A549 (cell line): ENCODE measurements around the gene P2RX6. TPM values are rescaled to one million over a fixed set of nuclear protein-coding genes. Genes with fewer than 3 reads are reported as not detected.

Source experiments
- ATAC-seq, 2 experiments: fragments of 200-7000 bp in 1 of 2; fragments of >200 bp in 1 of 2; cut with Nextera tagmentation in 1 of 2; cut with Tn5 transposase in 1 of 2; 3 replicates each; pipeline versions ENCODE4 v1.8.0 to v1.9.1; 2018 to 2020; ENCODE audit warnings: mild to moderate bottlenecking in 1 of 2, moderate library complexity in 1 of 2
- CTCF ChIA-PET: fragments of 300-600 bp; sonication (Branson Sonifier 250); formaldehyde crosslinking; extraction: SDS; loops from one replicate; lab custom pipeline; 2021; ENCODE audit warnings: antibody characterized with exemption, inconsistent platforms; lab: Yijun Ruan, JAX
- POLR2A ChIA-PET: fragments of 350-600 bp; formaldehyde crosslinking; extraction: SDS; loops from one replicate; lab custom pipeline; 2021; ENCODE audit warnings: antibody characterized with exemption, inconsistent platforms; lab: Yijun Ruan, JAX
- DNase-seq, 2 experiments: peaks; one replicate each; pipeline versions ENCODE4 v3.0.0 to v3.0.0-alpha.2; 2011 to 2016; ENCODE audit warnings: low read depth in 1 of 2, low spot score in 1 of 2
- FAIRE-seq: peaks from 2 replicates; lab custom pipeline; 2011; peaks lifted over from hg19 to GRCh38; lab: Jason Lieb, UNC
- H3K27ac ChIP-seq, 2 experiments: fragments of >200 bp; sonication (Bioruptor Twin); formaldehyde crosslinking; 3 replicates each; pipeline ENCODE4 v1.5.1; 2016 to 2017
- H3K4me1 ChIP-seq: fragments of >200 bp; sonication (Bioruptor Twin); formaldehyde crosslinking; 3 replicates; pipeline ENCODE4 v1.6.1; 2016
- H3K4me2 ChIP-seq: fragments of >200 bp; sonication (Bioruptor Twin); formaldehyde crosslinking; 3 replicates; pipeline ENCODE4 v1.6.1; 2016
- H3K4me3 ChIP-seq: fragments of >200 bp; sonication (Bioruptor Twin); formaldehyde crosslinking; 3 replicates; pipeline ENCODE4 v1.5.1; 2016
- H3K9me3 ChIP-seq: fragments of >200 bp; sonication (Bioruptor Twin); formaldehyde crosslinking; 3 replicates; pipeline ENCODE4 v1.6.1; 2016
- CEBPB ChIP-seq, 2 experiments: fragments of >200 bp in 1 of 2; sonication (Bioruptor Twin) in 1 of 2; formaldehyde crosslinking in 1 of 2; IDR thresholded peaks; 2 replicates each; pipeline ENCODE4 v1.6.1; 2012 to 2016
- CHD4 ChIP-seq: fragments of 200-600 bp; sonication (generic); IDR thresholded peaks from 2 replicates; pipeline ENCODE4 v1.6.1; 2016; ENCODE audit warnings: antibody characterized with exemption, mild to moderate bottlenecking, borderline replicate concordance
- ESRRA ChIP-seq: fragments of 150-350 bp; IDR thresholded peaks from 2 replicates; pipeline ENCODE4 v1.6.1; 2014; ENCODE audit warnings: mild to moderate bottlenecking, low read length, borderline replicate concordance
- FOSL2 ChIP-seq, 2 experiments: fragments of 450-650 bp in 1 of 2; fragments of >200 bp in 1 of 2; sonication (Bioruptor Twin) in 1 of 2; formaldehyde crosslinking; IDR thresholded peaks; 2 replicates each; pipeline versions ENCODE4 v1.5.0 to v1.6.1; 2016 to 2020; ENCODE audit warnings: mild to moderate bottlenecking in 1 of 2, moderate library complexity in 1 of 2
- FOXS1 ChIP-seq: fragments of 250-450 bp; sonication (Bioruptor Pico); IDR thresholded peaks from 2 replicates; pipeline ENCODE4 v1.5.0; 2020; ENCODE audit warnings: mild to moderate bottlenecking, moderate library complexity
- GATA3 ChIP-seq: IDR thresholded peaks from 2 replicates; pipeline ENCODE4 v1.6.1; 2012; ENCODE audit warnings: borderline replicate concordance
- HES2 ChIP-seq: fragments of >200 bp; sonication (Bioruptor Twin); formaldehyde crosslinking; IDR thresholded peaks from 2 replicates; pipeline ENCODE4 v1.6.1; 2016
- HMGXB4 ChIP-seq: fragments of 250-450 bp; sonication (Bioruptor Pico); IDR thresholded peaks from 2 replicates; pipeline ENCODE4 v1.5.0; 2021; ENCODE audit warnings: mild to moderate bottlenecking, moderate library complexity, borderline replicate concordance
- HOXB13 ChIP-seq: fragments of 250-450 bp; sonication (Bioruptor Pico); IDR thresholded peaks from 2 replicates; pipeline ENCODE4 v1.5.0; 2020; ENCODE audit warnings: low read depth, mild to moderate bottlenecking, moderate library complexity
- JUN ChIP-seq, 2 experiments: fragments of >200 bp; sonication (Bioruptor Twin); formaldehyde crosslinking; IDR thresholded peaks; 2 replicates in 1 of 2; 3 replicates in 1 of 2; pipeline ENCODE4 v1.6.1; 2016 to 2017
- JUNB ChIP-seq: fragments of >200 bp; sonication (Bioruptor Twin); formaldehyde crosslinking; IDR thresholded peaks from 2 replicates; pipeline ENCODE4 v1.6.1; 2016
- KDM5A ChIP-seq: fragments of 200-600 bp; sonication (generic); IDR thresholded peaks from 2 replicates; pipeline ENCODE4 v1.6.1; 2016; ENCODE audit warnings: antibody characterized with exemption, mild to moderate bottlenecking
- MAX ChIP-seq: IDR thresholded peaks from 2 replicates; pipeline ENCODE4 v1.6.1; 2012
- MAZ ChIP-seq: fragments of 150-350 bp; IDR thresholded peaks from 2 replicates; pipeline ENCODE4 v1.6.1; 2014; ENCODE audit warnings: antibody characterized with exemption, low read depth, low read length, borderline replicate concordance
- POLR2A ChIP-seq: IDR thresholded peaks from 2 replicates; pipeline ENCODE4 v1.6.1; 2012; ENCODE audit warnings: mild to moderate bottlenecking, low read length
- RCOR1 ChIP-seq: fragments of 150-350 bp; IDR thresholded peaks from 2 replicates; pipeline ENCODE4 v1.6.1; 2014; ENCODE audit warnings: antibody characterized with exemption, low read length, low read depth
- RNF2 ChIP-seq: fragments of 200-600 bp; sonication (generic); IDR thresholded peaks from 2 replicates; pipeline ENCODE4 v1.6.1; 2016; ENCODE audit warnings: low read depth, mild to moderate bottlenecking, antibody characterized with exemption, moderate library complexity, borderline replicate concordance
- ZC3H11A ChIP-seq: fragments of 450-650 bp; IDR thresholded peaks from 2 replicates; pipeline ENCODE4 v1.6.1; 2014; ENCODE audit warnings: antibody characterized with exemption, mild to moderate bottlenecking
- ZFP36 ChIP-seq: fragments of 450-650 bp; IDR thresholded peaks from 2 replicates; pipeline ENCODE4 v1.6.1; 2014; ENCODE audit warnings: borderline replicate concordance; ENCODE audit not compliant: partially characterized antibody
- WGBS: methylation state at CpG from one replicate; pipeline ENCODE4 v1.1.6; 2017; ENCODE audit errors: missing lambda C conversion rate; 5-methylcytosine and 5-hydroxymethylcytosine counted together
- polyA plus RNA-seq, 4 experiments: library from polyadenylated mRNA; depleted of rRNA in 3 of 4; stranded (reverse); fragments of >200 nt; fragmentation: RNase III in 1 of 4; extraction: RNeasy Plus Mini Kit Qiagen cat#74134 plus additional on column Dnase treatment in 1 of 4; gene quantifications; 2 replicates in 3 of 4; 3 replicates in 1 of 4; pipeline ENCODE4 v1.2.3, GENCODE V29; 2011 to 2017
- TF ChIP-seq, protein P1 (sequence below): fragments of 450-650 bp; IDR thresholded peaks from 2 replicates; pipeline ENCODE4 v1.6.1; 2014; ENCODE audit warnings: antibody characterized with exemption
- TF ChIP-seq, protein P2 (sequence below): IDR thresholded peaks from 2 replicates; pipeline ENCODE4 v1.6.1; 2012; ENCODE audit warnings: low read depth, borderline replicate concordance

Gene P2RX6
- polyA plus RNA-seq, 2 of the 4 experiments (the other 2 are of a cell fraction): 0.67 to 0.92 TPM

- no peak for DNase-seq
- TF ChIP-seq, protein P1, sequence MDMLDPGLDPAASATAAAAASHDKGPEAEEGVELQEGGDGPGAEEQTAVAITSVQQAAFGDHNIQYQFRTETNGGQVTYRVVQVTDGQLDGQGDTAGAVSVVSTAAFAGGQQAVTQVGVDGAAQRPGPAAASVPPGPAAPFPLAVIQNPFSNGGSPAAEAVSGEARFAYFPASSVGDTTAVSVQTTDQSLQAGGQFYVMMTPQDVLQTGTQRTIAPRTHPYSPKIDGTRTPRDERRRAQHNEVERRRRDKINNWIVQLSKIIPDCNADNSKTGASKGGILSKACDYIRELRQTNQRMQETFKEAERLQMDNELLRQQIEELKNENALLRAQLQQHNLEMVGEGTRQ: no peak
- TF ChIP-seq JUNB (no peak), FOXS1 (CRISPR knock-in tag) (no peak), FOSL2 (IDR thresholded peaks at IDR 0.05) (no peak), FOSL2 (CRISPR knock-in tag; IDR thresholded peaks at IDR 0.05) (no peak), HOXB13 (CRISPR knock-in tag) (no peak), HES2 (no peak), KDM5A (no peak), POLR2A (no peak), JUN (IDR thresholded peaks at IDR 0.05) (no peak), ZC3H11A (no peak), MAZ (no peak), RNF2 (no peak), HMGXB4 (no peak), ESRRA (no peak)
- TF ChIP-seq, protein P2, sequence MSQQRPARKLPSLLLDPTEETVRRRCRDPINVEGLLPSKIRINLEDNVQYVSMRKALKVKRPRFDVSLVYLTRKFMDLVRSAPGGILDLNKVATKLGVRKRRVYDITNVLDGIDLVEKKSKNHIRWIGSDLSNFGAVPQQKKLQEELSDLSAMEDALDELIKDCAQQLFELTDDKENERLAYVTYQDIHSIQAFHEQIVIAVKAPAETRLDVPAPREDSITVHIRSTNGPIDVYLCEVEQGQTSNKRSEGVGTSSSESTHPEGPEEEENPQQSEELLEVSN: no peak
- H3K4me3 ChIP-seq: no peak overlapping the region
- ChIA-PET POLR2A (interaction anchor here (3.7 kb wide), 1 partner anchor 94 kb away, joined by 22 read pairs; no protein-coding TSS in a partner anchor), CTCF (interaction anchor here (0.8 to 2.0 kb wide), 2 partner anchors 18 to 93 kb away, joined by 3 to 7 read pairs; no protein-coding TSS in a partner anchor)
- H3K27ac ChIP-seq: no peak overlapping the region
- peaks cover 8% of the 10 kb centered on the region; the same call in 1 of the 3 replicates for H3K9me3 ChIP-seq
- FAIRE-seq: no peak
- 73% methylated on average over 20 of the region's 39 CpGs for WGBS
- H3K4me1 ChIP-seq: peaks cover 11% of the 10 kb centered on the region; the same call in 2 of the 3 replicates
- no peak overlapping the region for H3K4me2 ChIP-seq
- no peak for ATAC-seq
These were observed 35.6 kb upstream of the P2RX6 start for GRCh38 chr22:20979243-20979809.

DNA sequence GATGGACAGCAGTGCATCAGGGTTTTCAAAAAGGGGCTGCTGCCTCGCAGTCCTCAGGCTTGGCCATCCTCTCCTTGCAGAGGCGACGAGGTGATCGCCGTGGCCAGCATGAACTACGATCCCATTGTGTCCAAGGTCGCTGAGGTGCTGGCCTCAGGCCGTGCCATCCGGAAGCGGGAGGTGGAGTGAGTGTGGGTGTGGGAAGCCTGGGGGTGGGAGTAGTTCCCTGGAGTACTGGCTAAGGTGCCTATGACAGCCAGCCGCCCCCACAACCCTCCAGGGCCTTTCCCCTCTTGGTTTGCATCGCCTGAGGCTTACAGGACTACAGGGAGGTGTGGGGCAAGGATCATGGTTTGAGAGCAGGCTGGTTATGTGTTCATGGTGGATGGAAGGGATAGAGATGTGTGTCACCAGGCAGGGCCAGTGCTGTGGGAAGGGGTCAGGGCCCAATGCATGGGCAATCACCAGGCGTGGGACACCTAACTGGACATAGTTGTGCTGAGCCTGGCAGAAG is 35.0 kb upstream of the P2RX6 start:
- peaks cover 11% of the 10 kb centered on the region; the same call in 2 of the 3 replicates for H3K4me1 ChIP-seq
- CTCF ChIA-PET: interaction anchor here (2.0 kb wide), 1 partner anchor 94 kb away, joined by 7 read pairs; no protein-coding TSS in a partner anchor
- H3K4me2 ChIP-seq: no peak overlapping the region
- POLR2A ChIA-PET: interaction anchor here (3.7 kb wide), 1 partner anchor 95 kb away, joined by 22 read pairs; no protein-coding TSS in a partner anchor
- DNase-seq: no peak
- no peak for FAIRE-seq
- ATAC-seq: no peak
- peaks cover 8% of the 10 kb centered on the region; the same call in 1 of the 3 replicates for H3K9me3 ChIP-seq
- 92% methylated on average over 11 of the region's 13 CpGs for WGBS
- no peak overlapping the region for H3K4me3 ChIP-seq
- no peak for TF ChIP-seq RCOR1
- TF ChIP-seq POLR2A: no peak
- TF ChIP-seq MAX: no peak
- TF ChIP-seq ZC3H11A: no peak
- no peak for TF ChIP-seq CEBPB (IDR thresholded peaks at IDR 0.05)
- no peak for TF ChIP-seq MAZ
- TF ChIP-seq CHD4: no peak
- no peak for TF ChIP-seq GATA3
- no peak for TF ChIP-seq ZFP36
- TF ChIP-seq, all 56 proteins: peak for 0
- no peak overlapping the region for H3K27ac ChIP-seq
